Pancreas (tissue), 10 donors: ENCODE measurements around the gene RTN1. TPM values are rescaled to one million over a fixed set of nuclear protein-coding genes. Genes with fewer than 3 reads are reported as not detected.

ENCODE experiments used
- ATAC-seq, 4 donors: fragments of 200-7000 bp; cut with Tn5 transposase; one replicate each; pipeline versions ENCODE4 v1.8.0 to v1.9.1; 2020; ENCODE audit warnings: mild to moderate bottlenecking in 4 of 4, moderate library complexity in 4 of 4
- DNase-seq, 6 donors: peaks; one replicate each; pipeline ENCODE4 v3.0.0-alpha.2; 2020
- FAIRE-seq: peaks from 2 replicates; lab custom pipeline; 2012; peaks lifted over from hg19 to GRCh38; lab: Jason Lieb, UNC
- H3K27ac ChIP-seq, 4 donors: fragments of 200-600 bp; sonication (generic); 1 replicate in 3 of 4; 2 replicates in 1 of 4; pipeline versions ENCODE4 v1.5.0 to v1.8.0; 2020
- H3K27me3 ChIP-seq, 4 donors: fragments of 200-600 bp; one replicate each; pipeline ENCODE4 v1.8.0; 2021
- H3K36me3 ChIP-seq, 3 donors: fragments of 200-600 bp; sonication (generic) in 1 of 3; one replicate each; pipeline versions ENCODE4 v1.5.0 to v1.8.0; 2020 to 2021
- H3K4me1 ChIP-seq, 3 donors: fragments of 200-600 bp; one replicate each; pipeline ENCODE4 v1.8.0; 2021
- H3K4me3 ChIP-seq, 4 donors: fragments of 200-600 bp; sonication (generic) in 2 of 4; one replicate each; pipeline versions ENCODE4 v1.5.0 to v1.8.0; 2020 to 2021
- H3K9me3 ChIP-seq, 4 donors: fragments of 200-600 bp; one replicate each; pipeline ENCODE4 v1.8.0; 2021
- CTCF ChIP-seq, 4 donors: fragments of 200-600 bp; sonication (generic) in 3 of 4; IDR thresholded peaks; one replicate each; pipeline versions ENCODE4 v1.5.0 to v1.8.0; 2021; ENCODE audit warnings: antibody characterized with exemption in 4 of 4
- WGBS, 2 donors: extraction: QIAGEN DNeasy Blood & Tissue Kit; methylation state at CpG; one replicate each; pipeline ENCODE4 v1.1.7; 2013; 5-methylcytosine and 5-hydroxymethylcytosine counted together
- intact Hi-C, 3 donors: fragments of 100-400 bp; cut with DNase I; formaldehyde crosslinking; loops; one replicate each; pipeline versions ENCODE4 v1.11.1 to v1.14.2; 2022
- polyA plus RNA-seq, 2 donors: library from polyadenylated mRNA; stranded (reverse); fragments of 200-250 nt; gene quantifications; one replicate each; pipeline ENCODE4 v1.2.3, GENCODE V29; 2013
- total RNA-seq, 6 donors: library from RNA; stranded (reverse); fragmentation: NEBNext Ultra II Directional in 4 of 6; extraction: Animal tissue kit (Norgen Biotek cat#: 25700) in 4 of 6; gene quantifications; one replicate each; pipeline versions ENCODE4 v1.2.1 to v1.2.4, GENCODE V29; 2021 to 2023
- donor health status: healthy with polysubstance abuse.
- donor health status: DM: no; HTN: no; CAD: no; lungs with moderate emphysema.
- donor health status: DM: no; HTN: no; CAD: no.
- donor health status: control.
- donor health status: control.
- donor health status: Bipolar disorder and iron deficiency.
- donor health status: DM: yes; HTN: yes; CAD: no.
- donor health status: DM: no; HTN: no; CAD: no.
- donor health status: DM: no; HTN: no; CAD: no.
- donor health status: DM: yes; HTN: yes; CAD: no.

Gene RTN1
- total and polyA plus RNA-seq, 8 donors, result 0.97 to 42.0 (median 5.3) TPM

GRCh38 chr14:59634617-59635016 is 236.0 kb downstream of the RTN1 start:
- no peak for TF ChIP-seq CTCF (IDR thresholded peaks at IDR 0.05)
- intact Hi-C loops, result no loop called here
- ATAC-seq (no peak), FAIRE-seq (no peak), DNase-seq (no peak)
- no peak overlapping the region for H3K4me3 ChIP-seq
- H3K4me1 ChIP-seq, result no peaks in the 10 kb centered on the region
- H3K27ac ChIP-seq, result no peak overlapping the region
- H3K9me3 ChIP-seq, result no peaks in the 10 kb centered on the region
- H3K27me3 ChIP-seq, result peaks cover 0 to 8% (median 0%) of the 10 kb centered on the region in 4 donors
- WGBS, 2 donors, result 36 to 50% methylated on average over 2 of the region's 2 CpGs
- no peaks in the 10 kb centered on the region for H3K36me3 ChIP-seq

- no peak for DNase-seq
- peaks cover 0 to 8% (median 2%) of the 10 kb centered on the region in 4 donors for H3K27me3 ChIP-seq
- intact Hi-C loops, result no loop called here
- no peak overlapping the region for H3K4me3 ChIP-seq
- H3K27ac ChIP-seq, result no peak overlapping the region
- TF ChIP-seq CTCF (IDR thresholded peaks at IDR 0.05), result no peak
- no peak for FAIRE-seq
- 10 to 19% methylated on average over 3 of the region's 3 CpGs for WGBS, 2 donors
- no peak for ATAC-seq
- H3K36me3 ChIP-seq, result no peaks in the 10 kb centered on the region
- no peaks in the 10 kb centered on the region for H3K9me3 ChIP-seq
- no peaks in the 10 kb centered on the region for H3K4me1 ChIP-seq
These were observed 237.1 kb downstream of the RTN1 start for GRCh38 chr14:59633486-59633885.

- peak in 3 of 4 donors; percentile 59 to 79 (median 71) for ATAC-seq
- DNase-seq, result peak in 1 of 6 donors; percentile 21
- H3K27me3 ChIP-seq, result peaks cover 0 to 8% (median 2%) of the 10 kb centered on the region in 4 donors
- 36% methylated on average over 3 of the region's 3 CpGs for WGBS, 2 donors
- no peaks in the 10 kb centered on the region for H3K4me1 ChIP-seq
- peak in 3 of 4 donors; percentile 14 to 40 (median 33) for TF ChIP-seq CTCF (IDR thresholded peaks at IDR 0.05)
- H3K4me3 ChIP-seq, result no peak overlapping the region
- FAIRE-seq, result no peak
- no peaks in the 10 kb centered on the region for H3K36me3 ChIP-seq
- H3K9me3 ChIP-seq, result no peaks in the 10 kb centered on the region
- H3K27ac ChIP-seq, result no peak overlapping the region
- intact Hi-C loops, result no loop called here
These were observed 238.2 kb downstream of the RTN1 start for GRCh38 chr14:59632381-59632780.

GRCh38 chr14:59631237-59631636 is 239.3 kb downstream of the RTN1 start:
- no peaks in the 10 kb centered on the region for H3K4me1 ChIP-seq
- no peak for DNase-seq
- no peaks in the 10 kb centered on the region for H3K9me3 ChIP-seq
- ATAC-seq, result peak in 1 of 4 donors; percentile 30
- H3K4me3 ChIP-seq, result no peak overlapping the region
- WGBS, 2 donors, result 23 to 36% methylated on average over 3 of the region's 3 CpGs
- H3K27me3 ChIP-seq, result peaks cover 0 to 8% (median 2%) of the 10 kb centered on the region in 4 donors
- H3K27ac ChIP-seq, result no peak overlapping the region
- H3K36me3 ChIP-seq, result no peaks in the 10 kb centered on the region
- no peak for TF ChIP-seq CTCF (IDR thresholded peaks at IDR 0.05)
- intact Hi-C loops, result no loop called here
- no peak for FAIRE-seq

- Histone ChIP-seq H3K27me3 (peaks cover 0 to 8% (median 2%) of the 10 kb centered on the region in 4 donors), H3K4me3 (peak overlapping the region in 1 of 4 donors; percentile 19), H3K4me1 (no peaks in the 10 kb centered on the region), H3K36me3 (no peaks in the 10 kb centered on the region), H3K9me3 (no peaks in the 10 kb centered on the region), H3K27ac (no peak overlapping the region)
- no peak for TF ChIP-seq CTCF (IDR thresholded peaks at IDR 0.05)
- FAIRE-seq (no peak), ATAC-seq (peak in 3 of 4 donors; percentile 51 to 78 (median 77)), DNase-seq (peak in 2 of 6 donors; percentile 52 to 65)
- intact Hi-C loops, result no loop called here
- WGBS, 2 donors, result 1 to 2% methylated on average over 57 of the region's 57 CpGs
These were observed 240.2 kb downstream of the RTN1 start for GRCh38 chr14:59630288-59630963.
